NCI-H524 (cell line): ENCODE measurements around the gene MYD88.
"Not testable (repeated sequence)": the region's sequence is repeated elsewhere in the genome, so short reads cannot be mapped to it uniquely, and the experiment has no call there.

ENCODE experiments used
- DNase-seq, 2 experiments: peaks; one replicate each; lab custom pipeline; 2025; lab: John Stamatoyannopoulos, UW

MYD88 gene

DNA sequence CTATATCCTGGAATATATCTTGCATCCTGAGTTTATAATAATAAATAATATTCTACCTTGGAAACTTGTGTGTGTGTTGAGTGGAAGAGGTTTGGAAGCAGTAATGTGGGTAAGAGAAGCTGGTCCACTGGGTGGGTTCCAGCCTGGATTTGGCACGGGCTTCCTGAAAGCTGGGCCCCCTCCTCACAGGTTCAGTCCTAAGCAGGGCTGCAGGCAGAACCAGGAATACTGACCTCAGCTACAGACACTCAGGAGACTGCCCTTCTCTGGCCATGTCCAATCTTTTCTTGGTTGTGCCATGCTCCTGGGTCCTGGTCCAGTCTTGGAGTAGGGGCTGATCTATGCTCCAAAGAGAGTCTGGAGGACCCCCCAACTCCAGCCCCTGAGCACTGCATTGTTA is 4.5 kb downstream of the MYD88 start:
- no peak for DNase-seq

GRCh38 chr3:38143511-38143910 is 5.0 kb downstream of the MYD88 start:
- DNase-seq: no peak

GRCh38 chr3:38146504-38146903 is 8.0 kb downstream of the MYD88 start:
- no peak for DNase-seq

DNA sequence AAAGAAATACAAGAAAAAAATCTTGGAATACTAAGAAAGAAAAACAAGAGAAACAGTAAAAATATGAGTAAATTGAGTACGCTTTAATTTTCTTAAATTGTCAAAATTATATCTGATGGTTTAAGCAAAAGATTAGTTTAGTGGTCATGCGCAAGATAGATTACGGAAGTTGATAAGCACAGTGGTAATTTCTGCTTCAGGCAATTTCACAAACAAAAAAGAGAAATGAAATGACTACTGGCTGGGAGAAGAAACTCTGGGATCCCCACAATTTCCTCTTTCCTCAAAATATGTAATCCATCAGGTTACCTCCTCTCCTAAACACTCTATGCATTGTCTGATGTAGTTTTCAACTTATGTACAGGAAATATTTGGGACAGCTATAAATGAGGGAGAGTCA is 9.0 kb downstream of the MYD88 start:
- no peak for DNase-seq

DNA sequence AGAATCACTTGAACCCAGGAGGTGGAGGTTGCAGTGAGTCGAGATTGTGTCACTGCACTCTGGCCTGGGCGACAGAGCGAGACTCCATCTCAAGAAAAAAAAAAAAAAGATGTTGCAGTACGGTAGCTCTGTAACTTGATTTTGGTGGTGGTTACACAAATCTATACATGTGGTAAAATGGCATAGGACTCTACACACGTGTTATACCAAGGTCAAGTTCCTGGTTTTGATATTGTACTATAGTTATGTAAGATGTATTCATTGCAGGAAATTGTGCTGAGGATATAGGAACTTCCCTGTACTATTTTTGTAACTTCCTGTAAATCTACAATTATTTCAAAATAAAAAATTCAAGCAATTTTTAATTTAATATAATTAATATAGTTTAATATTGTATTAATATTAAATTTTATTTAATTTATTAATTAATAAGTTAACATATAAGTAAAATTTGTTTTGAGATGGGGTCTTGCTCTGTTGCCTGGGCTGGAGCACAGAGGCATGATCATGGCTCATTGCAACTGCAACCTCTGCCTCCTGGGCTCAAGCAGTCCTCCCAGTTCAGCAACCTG is 9.9 kb downstream of the MYD88 start:
- DNase-seq: no peak

GRCh38 chr3:38149708-38150107 is 11.2 kb downstream of the MYD88 start:
- DNase-seq: no peak

DNA sequence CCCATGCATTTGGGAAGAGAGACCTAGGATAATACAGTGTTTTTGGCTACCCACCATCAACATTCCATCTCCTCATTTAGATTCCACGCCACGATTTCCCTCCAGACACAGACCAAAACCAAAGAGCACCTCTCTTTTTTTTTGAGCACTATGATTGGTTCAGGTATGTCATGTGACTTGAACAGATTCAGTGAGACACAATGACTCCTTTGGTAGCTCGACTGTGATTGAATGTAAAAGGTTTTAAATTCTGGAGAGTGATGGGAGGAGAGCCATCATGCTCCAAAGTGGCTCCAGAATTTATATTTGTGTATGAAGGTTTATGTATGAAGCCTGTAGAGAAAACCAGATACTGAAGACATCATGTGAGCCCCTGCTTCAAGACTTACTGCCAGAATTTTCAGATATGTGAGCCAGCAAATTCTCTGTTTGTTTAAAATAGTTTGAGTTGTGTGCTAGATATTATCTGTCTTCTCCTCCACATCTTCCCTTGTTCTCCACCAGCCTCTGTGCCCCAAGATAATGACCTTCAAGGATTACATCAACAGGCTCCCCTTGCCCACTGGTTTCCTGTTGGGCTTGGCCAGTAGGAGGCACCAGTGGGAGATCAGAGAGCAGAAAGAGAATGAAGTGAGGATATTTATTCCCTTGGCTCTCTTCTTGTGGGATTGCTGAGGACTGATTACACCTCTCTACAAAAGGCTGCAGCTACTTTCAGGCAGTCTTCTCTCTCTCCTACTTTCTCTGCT is 12.5 kb downstream of the MYD88 start:
- no peak for DNase-seq

DNA sequence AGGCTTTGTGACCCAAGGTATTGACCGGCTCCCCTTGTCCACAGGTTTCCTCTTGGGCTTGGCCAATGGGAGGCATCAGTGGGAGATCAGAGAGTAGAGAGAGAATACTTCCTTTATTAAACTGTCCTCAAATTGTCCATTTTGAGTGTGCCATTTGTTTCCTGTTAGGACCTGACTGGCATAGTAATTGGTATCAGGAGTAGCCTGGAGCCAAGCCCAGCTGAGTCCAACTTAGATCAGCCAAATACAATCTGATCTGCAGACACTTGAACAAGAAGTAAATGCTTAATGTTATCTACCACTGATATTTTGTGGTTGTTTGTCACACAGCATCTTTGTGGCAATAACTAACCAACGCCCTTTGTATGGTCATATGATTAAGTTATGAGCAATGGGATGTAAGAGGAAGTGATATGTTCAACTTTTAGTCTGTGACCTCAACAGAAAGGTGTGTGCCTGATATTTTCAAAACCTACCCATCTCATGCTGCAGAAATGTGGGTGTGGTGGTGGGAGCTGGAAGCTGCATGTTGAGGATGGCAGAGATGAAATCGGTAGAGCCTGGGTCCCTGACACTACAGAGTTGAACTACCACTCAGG is 13.3 kb downstream of the MYD88 start:
- no peak for DNase-seq

GRCh38 chr3:38152609-38153008 is 14.1 kb downstream of the MYD88 start:
- DNase-seq: no peak

DNA sequence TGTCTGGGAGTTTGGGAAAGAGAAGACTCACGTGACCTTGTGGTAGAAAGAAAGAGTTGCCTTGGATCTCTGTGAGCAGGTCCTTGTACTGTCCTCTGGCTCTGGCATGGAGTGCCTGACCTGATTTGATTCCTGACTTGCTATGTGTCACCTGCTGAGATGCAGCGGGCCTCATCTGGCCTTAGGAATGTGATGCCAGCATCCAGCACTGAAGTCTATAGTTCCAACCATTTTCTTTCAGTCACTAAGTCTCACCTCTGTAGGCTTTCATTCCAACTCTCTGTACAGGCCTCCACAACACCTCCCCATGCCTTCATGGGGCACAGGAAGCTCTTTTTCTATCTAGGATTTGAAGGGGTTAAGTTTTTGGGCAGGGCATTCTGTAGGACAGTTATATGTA is 14.8 kb downstream of the MYD88 start:
- DNase-seq: no peak

- DNase-seq: no peak
Observed at GRCh38 chr3:38154033-38154494, 15.6 kb downstream of the MYD88 start.

DNA sequence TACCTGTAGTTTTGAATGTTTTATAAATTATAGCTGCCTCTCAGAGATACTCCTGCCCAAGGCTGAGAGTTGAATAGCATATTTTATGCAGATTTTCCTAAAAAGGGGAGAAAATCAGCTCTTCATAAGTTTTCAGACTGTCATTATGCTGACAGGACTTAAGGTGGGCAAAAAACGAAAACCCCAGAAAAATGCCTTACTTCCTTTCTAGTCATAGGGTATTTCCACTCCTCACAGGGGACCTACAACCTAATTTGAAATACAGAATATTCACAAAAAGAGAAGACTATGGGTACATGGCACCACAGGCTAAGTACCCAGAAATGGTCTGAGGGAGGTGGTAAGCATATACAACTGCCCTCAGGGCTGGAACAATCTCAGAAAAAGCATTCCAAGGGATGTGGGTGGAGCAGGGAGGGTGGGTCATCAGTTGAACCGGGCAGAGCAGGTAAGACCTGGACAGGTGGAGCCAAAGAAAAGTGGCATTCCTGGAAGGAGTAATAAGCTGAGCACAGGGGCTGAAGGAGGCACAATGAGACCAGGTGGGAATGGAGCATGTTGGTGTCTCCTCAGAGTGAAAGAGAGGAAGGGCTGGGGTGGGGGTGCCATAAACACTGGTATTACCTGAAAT is 16.3 kb downstream of the MYD88 start:
- DNase-seq: no peak

- DNase-seq: no peak
Observed at GRCh38 chr3:38155825-38156224, 17.4 kb downstream of the MYD88 start.

DNA sequence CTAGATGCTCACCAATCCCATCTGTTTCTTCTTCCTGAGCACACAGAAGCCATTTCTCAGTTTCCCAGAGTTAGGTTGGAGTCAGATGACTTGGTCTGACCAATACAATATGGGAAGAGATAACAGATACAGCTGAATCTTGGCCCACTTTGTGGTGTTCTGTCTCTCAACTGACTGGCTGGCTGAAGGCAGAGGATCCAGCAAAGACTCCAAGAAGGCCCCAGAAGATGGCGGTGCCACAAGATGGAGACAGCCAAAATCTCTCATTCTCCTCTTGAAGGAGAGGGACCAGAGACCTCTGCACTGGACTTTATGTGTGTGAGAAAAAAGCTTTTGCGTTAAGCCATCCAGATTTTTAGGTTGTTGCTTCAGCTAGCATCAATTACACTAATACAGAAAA is 18.7 kb downstream of the MYD88 start:
- no peak for DNase-seq

DNA sequence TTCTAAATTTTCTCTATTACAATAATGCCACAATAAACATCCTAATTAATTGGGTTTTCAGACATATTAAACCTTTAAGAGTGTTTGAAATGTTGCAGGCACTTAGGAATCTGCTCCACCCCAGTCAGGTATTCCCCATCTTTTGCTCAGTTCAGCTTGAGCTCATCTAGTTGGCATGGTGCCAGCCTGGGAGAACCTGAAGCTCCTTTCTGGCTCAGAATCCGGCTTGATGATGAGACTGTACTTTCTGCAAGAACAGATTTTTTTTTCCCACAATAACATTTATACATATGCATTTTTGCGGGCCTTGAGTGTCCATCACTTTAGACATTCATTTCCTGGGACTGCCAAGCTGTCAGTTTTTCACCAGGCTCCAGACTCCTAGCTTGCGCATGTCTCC is 19.1 kb downstream of the MYD88 start:
- no peak for DNase-seq

- DNase-seq: peak in 1 of 2 experiments; percentile 40
Observed at GRCh38 chr3:38158472-38158871, 20.0 kb downstream of the MYD88 start.

GRCh38 chr3:38160704-38161103 is 22.2 kb downstream of the MYD88 start:
- DNase-seq: not testable (repeated sequence)

- DNase-seq: peak in 1 of 2 experiments; percentile 19
Observed at GRCh38 chr3:38163117-38163840, 24.8 kb downstream of the MYD88 start.

DNA sequence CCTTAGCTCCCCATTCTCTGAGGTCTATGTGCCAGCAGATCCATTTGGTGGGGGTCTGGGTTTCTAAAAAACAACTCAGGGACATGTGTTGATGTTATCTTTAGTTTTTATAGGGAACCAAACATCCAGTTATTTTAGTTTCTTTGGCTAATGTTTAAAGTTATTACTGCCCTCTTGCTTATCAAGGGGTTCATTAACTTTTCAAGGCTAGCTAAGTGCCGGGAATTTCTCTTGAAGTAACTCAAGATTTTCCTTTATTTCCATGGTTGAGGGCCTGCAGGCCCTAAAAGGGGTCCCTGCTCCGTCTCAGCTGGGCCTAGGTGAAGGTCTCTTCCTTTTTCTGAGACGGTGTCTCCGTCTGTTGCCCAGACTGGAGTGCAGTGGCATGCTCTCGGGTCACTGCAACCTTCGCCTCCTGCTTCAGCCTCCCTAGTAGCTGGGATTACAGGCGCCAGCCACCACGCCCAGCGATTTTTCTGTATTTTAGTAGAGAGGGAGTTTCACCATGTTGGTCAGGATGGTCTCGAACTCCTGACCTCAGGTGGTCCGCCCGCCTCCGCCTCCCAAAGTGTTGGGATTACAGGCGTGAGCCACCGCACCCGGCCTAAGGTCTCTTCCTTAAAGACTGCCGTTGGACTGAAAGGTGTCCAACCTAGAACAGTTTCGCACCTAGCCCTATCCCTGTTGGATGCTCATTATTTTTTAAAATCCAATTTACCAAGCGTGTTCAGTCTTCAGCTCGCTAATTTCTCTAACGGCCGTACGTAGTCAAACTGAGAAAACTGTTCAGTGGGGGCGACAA is 25.6 kb downstream of the MYD88 start:
- DNase-seq: no peak

GRCh38 chr3:38164643-38164951 is 26.1 kb downstream of the MYD88 start:
- DNase-seq: no peak

DNA sequence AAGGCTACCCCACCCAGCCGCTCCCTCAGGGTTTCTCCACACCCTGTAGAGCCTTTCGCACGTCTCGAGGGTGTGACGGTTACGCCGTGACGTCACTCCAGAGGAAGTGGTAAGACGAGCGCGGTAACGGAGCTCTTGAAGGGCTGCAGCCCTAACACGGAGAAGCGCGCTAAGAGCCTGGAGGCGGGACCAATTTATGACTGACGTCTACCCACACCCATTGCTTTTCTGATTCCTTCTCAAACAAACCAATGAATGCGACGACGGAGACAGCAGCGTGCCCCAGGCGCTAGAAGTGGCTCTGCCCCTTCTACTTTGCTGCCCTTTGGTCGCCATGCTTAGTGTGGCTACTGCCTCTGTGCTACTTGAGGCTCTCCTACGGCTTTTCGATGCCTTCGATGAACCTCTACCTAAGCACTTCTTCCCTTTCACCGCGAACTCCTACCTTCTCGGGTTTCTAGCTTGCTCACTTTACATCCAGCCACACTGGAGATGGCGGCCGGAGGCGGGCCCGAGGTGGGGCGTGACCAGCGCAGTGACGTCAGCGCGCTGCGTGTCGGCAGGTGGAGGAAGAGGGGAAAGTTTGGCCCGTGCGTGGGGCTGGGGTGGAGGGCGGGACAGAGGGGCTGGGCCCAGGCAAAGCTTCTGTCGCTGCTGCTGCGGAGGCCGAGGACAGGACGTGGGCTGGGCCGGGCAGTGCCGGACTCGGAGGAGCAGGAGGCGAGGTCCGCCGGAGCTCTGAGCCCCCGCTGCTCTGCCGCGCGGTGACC is 26.7 kb downstream of the MYD88 start, which contains the start of gene OXSR1:
Gene OXSR1, plus strand, starts transcription at position 586 of the 770 bp plus-strand sequence. CDS start 340 bp downstream, outside the sequence.
- DNase-seq: peak; percentile 96 to 99
